ENCODE measurements around the gene SYTL3. TPM values are rescaled to one million over a fixed set of nuclear protein-coding genes. Genes with fewer than 3 reads are reported as not detected.

Gene SYTL3
- total RNA-seq, 1 donor: 2.2 TPM

- Histone ChIP-seq H3K36me3 (ENCODE audit: insufficient read depth, low read length) (no peaks in the 10 kb centered on the region), H3K9me3 (ENCODE audit: low read depth, low read length) (no peaks in the 10 kb centered on the region), H3K27ac (ENCODE audit: low read depth, low read length) (no peak overlapping the region), H3K4me1 (ENCODE audit: insufficient read depth, low read length) (peaks cover 35% of the 10 kb centered on the region), H3K4me2 (ENCODE audit: insufficient read depth, low read length) (no peak overlapping the region), H3K79me2 (ENCODE audit: insufficient read depth, low read length) (peaks cover 90% of the 10 kb centered on the region), H3K27me3 (ENCODE audit: insufficient read depth, low read length) (no peaks in the 10 kb centered on the region), H3K4me3 (ENCODE audit: insufficient read depth, low read length) (no peak overlapping the region), H2AFZ (ENCODE audit: low read length) (no peak overlapping the region), H4K20me1 (ENCODE audit: insufficient read depth, low read length) (peaks cover 3% of the 10 kb centered on the region)
- TF ChIP-seq CTCF (IDR thresholded peaks at IDR 0.05; ENCODE audit: extremely low read depth, low read depth, low read length): no peak
- DNase-seq (ENCODE audit: insufficient read length, low spot score, missing footprints): no peak
Measured at GRCh38 chr6:158795516-158795915, 145.7 kb downstream of the SYTL3 start.

- Histone ChIP-seq H3K4me3 (ENCODE audit: insufficient read depth, low read length) (no peak overlapping the region), H3K27me3 (ENCODE audit: insufficient read depth, low read length) (no peaks in the 10 kb centered on the region), H3K4me1 (ENCODE audit: insufficient read depth, low read length) (peaks cover 35% of the 10 kb centered on the region), H4K20me1 (ENCODE audit: insufficient read depth, low read length) (peaks cover 3% of the 10 kb centered on the region), H2AFZ (ENCODE audit: low read length) (no peak overlapping the region), H3K27ac (ENCODE audit: low read depth, low read length) (peak overlapping the region; percentile 72), H3K36me3 (ENCODE audit: insufficient read depth, low read length) (no peaks in the 10 kb centered on the region), H3K9me3 (ENCODE audit: low read depth, low read length) (no peaks in the 10 kb centered on the region), H3K4me2 (ENCODE audit: insufficient read depth, low read length) (no peak overlapping the region), H3K79me2 (ENCODE audit: insufficient read depth, low read length) (peaks cover 90% of the 10 kb centered on the region)
- DNase-seq (ENCODE audit: insufficient read length, low spot score, missing footprints): no peak
- no peak for TF ChIP-seq CTCF (IDR thresholded peaks at IDR 0.05; ENCODE audit: extremely low read depth, low read depth, low read length)
Measured at GRCh38 chr6:158796353-158796752, 146.5 kb downstream of the SYTL3 start.

DNA sequence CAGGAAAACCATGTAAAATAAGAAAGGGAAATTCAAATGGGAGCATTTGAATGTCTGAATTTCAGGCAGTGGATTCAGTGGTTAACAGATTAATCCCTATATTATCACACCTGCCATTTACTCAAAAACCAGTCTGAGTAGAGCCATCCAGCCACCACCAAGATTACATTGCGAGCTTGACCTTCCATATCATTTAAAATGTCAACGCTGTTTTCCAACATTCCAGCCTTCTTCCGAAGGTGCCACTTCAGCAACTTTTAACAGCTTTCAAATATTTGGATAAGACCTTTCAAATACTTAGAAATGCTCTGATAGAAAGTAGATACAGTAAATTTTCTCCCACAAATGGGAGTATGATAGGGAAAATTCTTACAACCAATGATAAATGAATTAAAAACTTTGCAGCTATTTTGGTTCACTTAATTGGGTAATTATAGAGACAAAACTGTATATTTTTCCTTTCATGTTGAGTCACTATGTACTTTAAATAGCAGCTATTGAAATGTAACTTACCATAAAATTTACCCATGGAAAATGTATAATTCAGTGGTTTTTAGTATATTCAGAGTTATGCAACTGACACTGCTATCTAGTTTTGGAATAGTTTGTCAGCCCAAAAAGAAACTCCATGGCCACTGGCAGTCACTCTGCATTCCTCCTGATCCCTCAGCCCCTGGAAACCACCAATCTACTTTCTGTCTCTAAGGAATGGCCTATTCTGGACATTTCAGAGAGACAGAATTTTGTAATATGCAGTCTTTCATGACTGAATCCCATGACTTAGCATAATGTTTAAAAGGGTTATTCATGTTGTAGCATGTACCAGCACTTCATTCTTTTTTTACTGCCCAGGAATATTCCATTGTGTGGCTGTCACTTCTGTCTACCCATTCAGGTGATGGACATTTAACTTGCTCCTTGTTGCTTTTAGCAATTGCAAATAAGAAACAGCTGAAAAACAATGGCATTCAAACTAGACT, 147.8 kb downstream of the SYTL3 start:
- H3K27me3 ChIP-seq (ENCODE audit: insufficient read depth, low read length): no peaks in the 10 kb centered on the region
- peaks cover 3% of the 10 kb centered on the region for H4K20me1 ChIP-seq (ENCODE audit: insufficient read depth, low read length)
- H3K27ac ChIP-seq (ENCODE audit: low read depth, low read length): peak overlapping the region; percentile 72
- DNase-seq (ENCODE audit: insufficient read length, low spot score, missing footprints): peak; percentile 60
- peaks cover 92% of the 10 kb centered on the region for H3K79me2 ChIP-seq (ENCODE audit: insufficient read depth, low read length)
- peak overlapping the region; percentile 41 for H3K4me2 ChIP-seq (ENCODE audit: insufficient read depth, low read length)
- H2AFZ ChIP-seq (ENCODE audit: low read length): no peak overlapping the region
- no peak overlapping the region for H3K4me3 ChIP-seq (ENCODE audit: insufficient read depth, low read length)
- TF ChIP-seq CTCF (IDR thresholded peaks at IDR 0.05; ENCODE audit: extremely low read depth, low read depth, low read length): no peak
- peaks cover 35% of the 10 kb centered on the region for H3K4me1 ChIP-seq (ENCODE audit: insufficient read depth, low read length)
- H3K36me3 ChIP-seq (ENCODE audit: insufficient read depth, low read length): no peaks in the 10 kb centered on the region
- H3K9me3 ChIP-seq (ENCODE audit: low read depth, low read length): no peaks in the 10 kb centered on the region

DNA sequence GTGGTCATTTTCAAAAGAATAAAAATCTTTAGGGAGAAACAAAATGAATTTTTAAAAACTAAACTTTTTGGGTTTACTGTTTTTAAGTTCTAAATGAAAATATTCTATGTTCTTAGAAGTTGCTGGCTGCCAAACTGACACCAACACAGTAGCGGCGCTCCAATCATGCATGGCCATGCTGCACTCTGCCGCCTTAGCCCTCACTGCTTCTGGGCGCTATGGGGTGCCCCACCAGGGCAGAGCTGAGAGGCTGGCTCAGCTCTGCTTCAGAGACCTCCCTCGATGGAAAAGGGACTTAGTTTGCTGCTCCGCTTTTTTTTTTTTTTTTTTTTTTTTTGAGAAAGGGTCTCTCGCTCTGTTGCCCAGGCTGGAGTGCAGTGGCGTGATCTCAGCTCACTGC, 148.5 kb downstream of the SYTL3 start:
- H3K4me2 ChIP-seq (ENCODE audit: insufficient read depth, low read length): peak overlapping the region; percentile 41
- H3K9me3 ChIP-seq (ENCODE audit: low read depth, low read length): no peaks in the 10 kb centered on the region
- H3K27me3 ChIP-seq (ENCODE audit: insufficient read depth, low read length): no peaks in the 10 kb centered on the region
- H3K36me3 ChIP-seq (ENCODE audit: insufficient read depth, low read length): no peaks in the 10 kb centered on the region
- no peak for DNase-seq (ENCODE audit: insufficient read length, low spot score, missing footprints)
- H4K20me1 ChIP-seq (ENCODE audit: insufficient read depth, low read length): peaks cover 3% of the 10 kb centered on the region
- H2AFZ ChIP-seq (ENCODE audit: low read length): no peak overlapping the region
- H3K79me2 ChIP-seq (ENCODE audit: insufficient read depth, low read length): peaks cover 92% of the 10 kb centered on the region
- no peak for TF ChIP-seq CTCF (IDR thresholded peaks at IDR 0.05; ENCODE audit: extremely low read depth, low read depth, low read length)
- H3K27ac ChIP-seq (ENCODE audit: low read depth, low read length): peak overlapping the region; percentile 72
- peaks cover 39% of the 10 kb centered on the region for H3K4me1 ChIP-seq (ENCODE audit: insufficient read depth, low read length)
- H3K4me3 ChIP-seq (ENCODE audit: insufficient read depth, low read length): no peak overlapping the region
